Right renal cortex interstitium (tissue), 3 donors: ENCODE results near the gene PCDHGB3. TPM values are rescaled to one million over a fixed set of nuclear protein-coding genes. Genes with fewer than 3 reads are reported as not detected.
"Not testable (repeated sequence)": the region's sequence is repeated elsewhere in the genome, so short reads cannot be mapped to it uniquely, and the experiment has no call there.

ENCODE experiments used
- DNase-seq, 3 donors: peaks; one replicate each; pipeline ENCODE4 v3.0.0-alpha.2; 2013; ENCODE audit warnings: low read depth in 3 of 3, low spot score in 2 of 3
- polyA plus RNA-seq, 3 donors: library from polyadenylated mRNA; unstranded; fragments of 120-200 nt; gene quantifications; one replicate each; pipeline ENCODE4 v1.2.1, GENCODE V29; 2013; ENCODE audit not compliant: insufficient read length in 3 of 3

Gene PCDHGB3
- polyA plus RNA-seq, 3 donors = 1.4 to 2.6 (median 1.7) TPM

- no peak for DNase-seq
Observed at GRCh38 chr5:141356133-141356532, 13.9 kb upstream of the PCDHGB3 start.

- no peak for DNase-seq
Observed at GRCh38 chr5:141356950-141357349, 13.1 kb upstream of the PCDHGB3 start.

- no peak for DNase-seq
Observed at GRCh38 chr5:141359790-141360426, 10.1 kb upstream of the PCDHGB3 start, which contains the start of gene PCDHGB2. PCDHGB2 (plus strand) TSS chr5:141359994; CDS start chr5:141360136, 142 bp downstream.

- no peak for DNase-seq
Observed at GRCh38 chr5:141360685-141361084, 9.4 kb upstream of the PCDHGB3 start.

- no peak for DNase-seq
Observed at GRCh38 chr5:141362719-141363118, 7.3 kb upstream of the PCDHGB3 start.

- no peak for DNase-seq
Observed at GRCh38 chr5:141363952-141364660, 5.9 kb upstream of the PCDHGB3 start, which contains the start of gene PCDHGA5. PCDHGA5 (plus strand) TSS chr5:141364162; CDS start chr5:141364331, 169 bp downstream.

- no peak for DNase-seq
Observed at GRCh38 chr5:141366016-141366896, 3.8 kb upstream of the PCDHGB3 start.

- DNase-seq = no peak
Observed at GRCh38 chr5:141371572-141372475, 1.8 kb downstream of the PCDHGB3 start.

GRCh38 chr5:141373673-141374317 lies 3.8 kb downstream of the PCDHGB3 start, which contains the start of gene PCDHGA6:
PCDHGA6 (plus strand) TSS chr5:141373891; CDS start chr5:141374084, 193 bp downstream.
- DNase-seq = no peak

- DNase-seq = no peak
Observed at GRCh38 chr5:141374627-141375026, 4.6 kb downstream of the PCDHGB3 start.

GRCh38 chr5:141375444-141376155 lies 5.6 kb downstream of the PCDHGB3 start:
- DNase-seq = not testable (repeated sequence)

- DNase-seq = no peak
Observed at GRCh38 chr5:141382469-141383294, 12.6 kb downstream of the PCDHGB3 start, which contains the start of gene PCDHGA7. PCDHGA7 (plus strand) TSS chr5:141382742; CDS start chr5:141382900, 158 bp downstream.

GRCh38 chr5:141383345-141383744 lies 13.3 kb downstream of the PCDHGB3 start:
- no peak for DNase-seq

GRCh38 chr5:141384471-141385267 lies 14.6 kb downstream of the PCDHGB3 start:
- DNase-seq = no peak

GRCh38 chr5:141387557-141388311 lies 17.7 kb downstream of the PCDHGB3 start, which contains the start of gene PCDHGB4:
PCDHGB4 (plus strand) TSS chr5:141387698; CDS start chr5:141387885, 187 bp downstream.
- DNase-seq = not testable (repeated sequence)

GRCh38 chr5:141388661-141389060 lies 18.6 kb downstream of the PCDHGB3 start:
- DNase-seq = no peak
